GM13977 (cell line): Measurements from ENCODE around the gene GPAT2.
"Not testable (repeated sequence)": the region's sequence is repeated elsewhere in the genome, so short reads cannot be mapped to it uniquely, and the experiment has no call there.

Experiments
- DNase-seq: peaks from one replicate; pipeline ENCODE4 v3.0.0; 2012; ENCODE audit warnings: low spot score
- CTCF ChIP-seq: IDR thresholded peaks from 2 replicates; pipeline ENCODE4 v1.5.1; 2012; ENCODE audit warnings: mild to moderate bottlenecking, control low read depth; ENCODE audit not compliant: insufficient read depth; ENCODE audit errors: extremely low read depth, missing control alignments
- in situ Hi-C: fragments of 300-500 bp; cut with MboI; formaldehyde crosslinking; loops from one replicate; pipeline ENCODE4 v1.12.0; 2022; ENCODE audit warnings: low sequenced_read_pairs, low pct_unique_long_range_greater_than_20kb, mixed read lengths, inconsistent platforms; ENCODE audit not compliant: unreplicated experiment

GPAT2 gene

GRCh38 chr2:96049049-96049916, 14.6 kb upstream of the GPAT2 start:
- DNase-seq, in situ Hi-C loops: not testable (repeated sequence)
- peak; percentile 33 for TF ChIP-seq CTCF

- in situ Hi-C loops, DNase-seq: not testable (repeated sequence)
Measured at GRCh38 chr2:96035554-96035953, 838 bp upstream of the GPAT2 start.

GRCh38 chr2:96033997-96034396, 719 bp downstream of the GPAT2 start:
- in situ Hi-C loops, DNase-seq: not testable (repeated sequence)

DNA sequence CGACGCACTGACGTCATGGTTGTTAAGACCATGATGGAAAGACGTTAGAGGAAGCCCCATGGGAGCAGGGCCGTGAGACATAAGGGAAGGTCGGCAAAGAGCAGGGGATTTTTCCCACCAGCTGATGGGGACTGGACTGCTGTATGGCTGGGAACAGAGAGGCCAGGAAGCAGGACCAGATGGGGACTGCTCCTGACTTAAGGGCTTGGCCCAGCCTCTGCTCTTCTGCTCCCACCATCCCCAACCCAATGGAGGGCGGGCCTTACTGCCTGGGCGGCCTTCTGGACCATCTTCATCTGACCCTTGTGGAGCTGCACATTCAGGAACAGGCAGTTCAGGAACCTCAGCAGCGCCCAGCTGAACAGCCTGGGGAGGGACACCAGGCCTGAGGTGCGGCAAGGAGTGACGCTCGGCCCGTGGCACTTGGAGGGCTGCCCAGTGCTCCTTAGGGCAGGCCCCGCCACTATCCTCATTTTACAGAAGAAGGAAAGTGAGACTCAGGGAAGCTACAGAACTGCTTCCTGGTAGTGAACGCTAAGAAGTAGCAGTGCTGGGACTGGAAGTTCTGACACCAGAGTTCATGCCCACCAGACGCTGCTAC, 6.9 kb downstream of the GPAT2 start:
- DNase-seq, in situ Hi-C loops: not testable (repeated sequence)

GRCh38 chr2:96025755-96026154, 9.0 kb downstream of the GPAT2 start:
- in situ Hi-C loops, DNase-seq: not testable (repeated sequence)

DNA sequence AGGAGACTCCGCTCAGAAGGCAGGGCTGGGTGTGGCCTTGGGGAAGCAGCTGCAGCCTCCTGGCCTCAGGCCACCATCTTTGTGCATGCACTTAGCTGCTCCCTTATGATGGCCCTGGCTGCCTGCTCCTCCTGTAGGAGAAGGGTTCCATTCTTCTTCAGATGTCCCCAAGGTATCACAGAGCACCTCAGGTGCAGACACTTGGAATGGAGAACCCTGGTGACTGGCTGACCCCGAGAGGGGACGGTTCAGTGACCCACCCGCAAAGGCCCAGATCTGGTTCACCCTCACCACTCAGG, 9.6 kb downstream of the GPAT2 start:
- no peak for TF ChIP-seq CTCF
- DNase-seq = peak; percentile 5
- in situ Hi-C loops = no loop called here

- peak; percentile 1 for DNase-seq
- TF ChIP-seq CTCF = no peak
- in situ Hi-C loops = loop anchor here (25.0 kb wide), 1 partner anchor 163 kb away; no protein-coding TSS in a partner anchor
Measured at GRCh38 chr2:96024336-96025193, 10.2 kb downstream of the GPAT2 start.

DNA sequence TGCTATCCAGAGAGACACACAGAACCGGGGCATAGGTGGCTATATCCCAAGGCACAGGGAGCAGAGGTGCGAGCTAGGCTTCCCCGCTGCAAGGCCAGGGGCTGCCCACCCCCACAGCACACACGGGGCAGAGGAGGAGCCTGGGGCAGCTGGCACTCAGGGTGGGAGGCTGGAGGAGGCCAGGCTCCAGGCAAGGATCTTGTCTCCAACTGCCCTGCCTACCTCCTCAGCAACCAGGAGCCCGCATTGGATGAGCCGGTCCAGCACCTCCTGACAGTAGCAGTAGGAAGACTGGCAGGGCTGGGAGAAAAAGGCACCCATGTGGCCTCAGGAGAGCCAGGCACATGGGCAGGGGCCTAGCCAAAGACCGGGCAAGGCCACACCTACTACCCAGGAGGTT, 11.0 kb downstream of the GPAT2 start:
- DNase-seq = not testable (repeated sequence)
- in situ Hi-C loops = loop anchor here (25.0 kb wide), 1 partner anchor 164 kb away; no protein-coding TSS in a partner anchor

GRCh38 chr2:96022701-96023447, 11.8 kb downstream of the GPAT2 start:
- TF ChIP-seq CTCF = peak; percentile 83
- in situ Hi-C loops = loop anchor here (25.0 kb wide), 1 partner anchor 164 kb away; no protein-coding TSS in a partner anchor

GRCh38 chr2:96022126-96022525, 12.6 kb downstream of the GPAT2 start:
- in situ Hi-C loops = loop anchor here (25.0 kb wide), 1 partner anchor 165 kb away; no protein-coding TSS in a partner anchor
- DNase-seq = not testable (repeated sequence)

More at GRCh38 chr2:96022701-96023447, 11.8 kb downstream of the GPAT2 start:
- DNase-seq = peak; percentile 81

DNA sequence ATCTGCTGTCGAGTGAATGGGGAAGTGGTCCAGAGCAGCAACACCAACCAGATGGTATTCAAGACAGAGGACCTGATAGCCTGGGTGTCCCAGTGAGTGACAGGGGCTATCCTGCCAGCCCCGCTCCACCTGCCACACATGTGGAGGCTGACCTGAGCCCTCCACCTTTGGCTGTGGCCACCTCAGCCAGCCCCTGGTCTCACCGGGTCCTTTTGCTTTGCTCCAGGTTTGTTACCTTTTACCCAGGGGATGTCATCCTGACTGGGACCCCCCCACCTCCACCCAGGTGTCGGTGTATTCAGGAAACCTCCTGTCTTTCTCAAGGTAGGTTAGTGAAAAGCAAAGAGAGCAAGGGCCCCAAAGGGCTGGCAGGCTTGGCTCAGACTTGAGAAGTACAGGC, 13.6 kb downstream of the GPAT2 start:
- DNase-seq = not testable (repeated sequence)
- in situ Hi-C loops = loop anchor here (25.0 kb wide), 1 partner anchor 166 kb away; no protein-coding TSS in a partner anchor
